Measurements from ENCODE around the gene KLF6.

The KLF6 gene

GRCh38 chr10:3774018-3774813, 10.8 kb downstream of the KLF6 start:
- no peak for DNase-seq

- DNase-seq, result no peak
These were observed 11.5 kb downstream of the KLF6 start for GRCh38 chr10:3773460-3774017.

- no peak for DNase-seq
These were observed 12.4 kb downstream of the KLF6 start for GRCh38 chr10:3772361-3773171.

- no peak for DNase-seq
These were observed 14.3 kb downstream of the KLF6 start for GRCh38 chr10:3770611-3771110.

- no peak for DNase-seq
These were observed 15.5 kb downstream of the KLF6 start for GRCh38 chr10:3769556-3769955.

GRCh38 chr10:3766046-3766756, 18.8 kb downstream of the KLF6 start:
- no peak for DNase-seq

- no peak for DNase-seq
These were observed 19.9 kb downstream of the KLF6 start for GRCh38 chr10:3765146-3765545.

GRCh38 chr10:3764626-3765112, 20.3 kb downstream of the KLF6 start:
- DNase-seq, result no peak

- DNase-seq, result no peak
These were observed 21.0 kb downstream of the KLF6 start for GRCh38 chr10:3763852-3764625.

- DNase-seq, result no peak
These were observed 22.0 kb downstream of the KLF6 start for GRCh38 chr10:3763035-3763456.

GRCh38 chr10:3762309-3762708, 22.7 kb downstream of the KLF6 start:
- no peak for DNase-seq

- DNase-seq, result no peak
These were observed 23.1 kb downstream of the KLF6 start for GRCh38 chr10:3761904-3762303.

- DNase-seq, result no peak
These were observed 23.9 kb downstream of the KLF6 start for GRCh38 chr10:3761021-3761686.

GRCh38 chr10:3760083-3760482, 24.9 kb downstream of the KLF6 start:
- no peak for DNase-seq

GRCh38 chr10:3759397-3759796, 25.6 kb downstream of the KLF6 start:
- no peak for DNase-seq

- no peak for DNase-seq
These were observed 26.5 kb downstream of the KLF6 start for GRCh38 chr10:3758491-3758970.

GRCh38 chr10:3757638-3758490, 27.1 kb downstream of the KLF6 start:
- DNase-seq, result no peak

GRCh38 chr10:3757250-3757637, 27.8 kb downstream of the KLF6 start:
- no peak for DNase-seq

GRCh38 chr10:3756360-3756740, 28.7 kb downstream of the KLF6 start:
- DNase-seq, result no peak

All from NCI-H774 (cell line).